Glomerular visceral epithelial cell (primary cell): ENCODE data around the gene HPD.
A peak's percentile ranks its signal among the peaks of the same experiment; 100 is the strongest.

Experiments used
- DNase-seq: peaks from one replicate; pipeline ENCODE4 v3.0.0-alpha.2; 2016; ENCODE audit errors: extremely low spot score

HPD gene

GRCh38 chr12:121828826-121829225 lies 29.8 kb downstream of the HPD start:
- no peak for DNase-seq

GRCh38 chr12:121828306-121828705 lies 30.4 kb downstream of the HPD start:
- no peak for DNase-seq

- DNase-seq: no peak
Measured at GRCh38 chr12:121827351-121828099, 31.1 kb downstream of the HPD start.

GRCh38 chr12:121826318-121827150 lies 32.1 kb downstream of the HPD start:
- DNase-seq: no peak

- DNase-seq: no peak
Measured at GRCh38 chr12:121825041-121825523, 33.6 kb downstream of the HPD start.

- DNase-seq: no peak
Measured at GRCh38 chr12:121823727-121824115, 34.9 kb downstream of the HPD start.

- DNase-seq: no peak
Measured at GRCh38 chr12:121823101-121823726, 35.4 kb downstream of the HPD start.

GRCh38 chr12:121822393-121823100 lies 36.1 kb downstream of the HPD start:
- no peak for DNase-seq

GRCh38 chr12:121820056-121820455 lies 38.6 kb downstream of the HPD start:
- no peak for DNase-seq

- no peak for DNase-seq
Measured at GRCh38 chr12:121819212-121819949, 39.3 kb downstream of the HPD start.

GRCh38 chr12:121817648-121818043 lies 41.0 kb downstream of the HPD start:
- no peak for DNase-seq

GRCh38 chr12:121816925-121817647 lies 41.6 kb downstream of the HPD start:
- no peak for DNase-seq

GRCh38 chr12:121815263-121815662 lies 43.4 kb downstream of the HPD start:
- no peak for DNase-seq

- DNase-seq: no peak
Measured at GRCh38 chr12:121814429-121815119, 44.1 kb downstream of the HPD start.

GRCh38 chr12:121813951-121814350 lies 44.7 kb downstream of the HPD start:
- DNase-seq: no peak

GRCh38 chr12:121812921-121813896 lies 45.5 kb downstream of the HPD start:
- no peak for DNase-seq

- DNase-seq: peak; percentile 65
Measured at GRCh38 chr12:121812320-121812871, 46.3 kb downstream of the HPD start.
